ENCODE measurements around the gene IL24. TPM values are rescaled to one million over a fixed set of nuclear protein-coding genes. Genes with fewer than 3 reads are reported as not detected.

The IL24 gene
- polyA plus RNA-seq, 1 donor (not counting 4 experiments of a cell fraction or from before 2014, with no cell fraction given): 2.3 TPM

- Histone ChIP-seq H2AFZ (ENCODE audit: control insufficient read depth, low read length) (no peak within 1 kb of the TSS), H3K36me3 (ENCODE audit: control insufficient read depth in 2 of 2, extremely low read depth in 1 of 2, insufficient read depth in 2 of 2, low read length in 2 of 2) (no peaks in the 10 kb centered on the region), H3K79me2 (ENCODE audit: control insufficient read depth, insufficient read depth, low read length) (no peaks in the 10 kb centered on the region), H3K9me1 (ENCODE audit: control insufficient read depth, extremely low read depth, insufficient read depth, low read length) (no peaks in the 10 kb centered on the region), H3K9ac (ENCODE audit: control insufficient read depth, extremely low read depth, insufficient read depth, low read length) (no peak within 1 kb of the TSS), H3K27ac (ENCODE audit: control insufficient read depth, insufficient read depth, low read length) (no peak within 1 kb of the TSS), H3K9me3 (ENCODE audit: control insufficient read depth, low read depth, low read length) (no peaks in the 10 kb centered on the region), H3K4me3 (ENCODE audit: control insufficient read depth in 2 of 3, extremely low read depth in 1 of 3, insufficient read depth in 2 of 3, low read depth in 1 of 3, low read length in 3 of 3) (no peak within 1 kb of the TSS), H3K27me3 (ENCODE audit: control insufficient read depth, extremely low read depth, insufficient read depth, low read length) (peaks cover 10% of the 10 kb centered on the region), H3K4me1 (ENCODE audit: control insufficient read depth, extremely low read depth, insufficient read depth, low read length) (no peaks in the 10 kb centered on the region), H3K4me2 (ENCODE audit: control insufficient read depth, extremely low read depth, insufficient read depth, low read depth, low read length) (no peak within 1 kb of the TSS), H4K20me1 (ENCODE audit: control insufficient read depth, extremely low read depth, insufficient read depth, low read length) (no peaks in the 10 kb centered on the region)
- FAIRE-seq: no peak
- TF ChIP-seq CTCF (optimal IDR thresholded peaks at IDR 0.05 in 1 of 3, IDR thresholded peaks at IDR 0.05 in 1 of 3, conservative IDR thresholded peaks at IDR 0.05 in 1 of 3; ENCODE audit: extremely low read depth in 1 of 3, insufficient read depth in 2 of 3, low read length in 3 of 3) (no peak), EZH2 (IDR thresholded peaks at IDR 0.05; ENCODE audit: low read length) (no peak)
- dilution Hi-C loops (cut with MboI; ENCODE audit: extremely low pct_ligation_motif_present, low sequenced_read_pairs): no loop called here
- no peak for DNase-seq (ENCODE audit: low read depth, low spot score)
Measured at GRCh38 chr1:206946261-206946660, 49.0 kb downstream of the IL24 start, which contains the start of gene PIGR. PIGR (minus strand) TSS chr1:206946466; CDS start chr1:206940531, 5,935 bp downstream.

DNA sequence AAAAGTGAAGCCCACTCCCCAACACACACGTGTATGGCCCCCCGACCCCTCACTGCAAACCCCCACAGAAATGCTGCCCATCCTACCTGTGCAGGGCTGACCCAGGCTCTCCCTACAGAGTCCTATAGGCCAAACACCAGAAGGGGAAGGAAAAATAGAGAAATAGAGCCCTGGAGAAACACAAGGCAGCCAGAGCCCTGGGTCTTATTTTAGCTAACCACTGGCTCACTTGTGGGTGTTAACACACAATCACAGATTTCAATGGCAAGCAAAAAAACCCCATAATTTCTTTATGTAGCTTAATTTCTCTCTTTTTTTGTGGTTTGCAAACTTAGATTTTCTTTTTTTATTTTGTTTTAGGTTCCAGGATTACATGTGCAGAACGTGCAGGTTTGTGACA lies 50.0 kb downstream of the IL24 start:
- H4K20me1 ChIP-seq (ENCODE audit: control insufficient read depth, extremely low read depth, insufficient read depth, low read length): no peaks in the 10 kb centered on the region

More for the DNA sequence above, 50.0 kb downstream of the IL24 start:
- dilution Hi-C loops (cut with MboI; ENCODE audit: extremely low pct_ligation_motif_present, low sequenced_read_pairs): no loop called here
- Histone ChIP-seq H3K9me1 (ENCODE audit: control insufficient read depth, extremely low read depth, insufficient read depth, low read length) (no peaks in the 10 kb centered on the region), H3K4me3 (ENCODE audit: control insufficient read depth in 2 of 3, extremely low read depth in 1 of 3, insufficient read depth in 2 of 3, low read depth in 1 of 3, low read length in 3 of 3) (no peak overlapping the region), H3K4me2 (ENCODE audit: control insufficient read depth, extremely low read depth, insufficient read depth, low read depth, low read length) (no peak overlapping the region), H3K79me2 (ENCODE audit: control insufficient read depth, insufficient read depth, low read length) (no peaks in the 10 kb centered on the region), H3K9ac (ENCODE audit: control insufficient read depth, extremely low read depth, insufficient read depth, low read length) (no peak overlapping the region), H3K27me3 (ENCODE audit: control insufficient read depth, extremely low read depth, insufficient read depth, low read length) (peaks cover 10% of the 10 kb centered on the region), H3K36me3 (ENCODE audit: control insufficient read depth in 2 of 2, extremely low read depth in 1 of 2, insufficient read depth in 2 of 2, low read length in 2 of 2) (no peaks in the 10 kb centered on the region), H3K9me3 (ENCODE audit: control insufficient read depth, low read depth, low read length) (no peaks in the 10 kb centered on the region), H3K27ac (ENCODE audit: control insufficient read depth, insufficient read depth, low read length) (no peak overlapping the region), H3K4me1 (ENCODE audit: control insufficient read depth, extremely low read depth, insufficient read depth, low read length) (peaks cover 5% of the 10 kb centered on the region), H2AFZ (ENCODE audit: control insufficient read depth, low read length) (no peak overlapping the region)
- FAIRE-seq (no peak), DNase-seq (ENCODE audit: low read depth, low spot score) (no peak)
- TF ChIP-seq CTCF (optimal IDR thresholded peaks at IDR 0.05 in 1 of 3, IDR thresholded peaks at IDR 0.05 in 1 of 3, conservative IDR thresholded peaks at IDR 0.05 in 1 of 3; ENCODE audit: extremely low read depth in 1 of 3, insufficient read depth in 2 of 3, low read length in 3 of 3) (no peak), EZH2 (IDR thresholded peaks at IDR 0.05; ENCODE audit: low read length) (no peak)
